Ureter (tissue), 1 donor: ENCODE measurements around the gene NRG3. TPM values are rescaled to one million over a fixed set of nuclear protein-coding genes. Genes with fewer than 3 reads are reported as not detected.

Experiments used
- DNase-seq: peaks from one replicate; pipeline ENCODE4 v3.0.0-alpha.2; 2020; ENCODE audit warnings: low spot score
- total RNA-seq: library from RNA; stranded (reverse); gene quantifications from one replicate; pipeline ENCODE4 v1.2.4, GENCODE V29; 2023
- donor health status: DM: yes; HTN: yes; CAD: no.

NRG3 gene
- total RNA-seq, 1 donor from 2014 or later = 0.57 TPM

DNA sequence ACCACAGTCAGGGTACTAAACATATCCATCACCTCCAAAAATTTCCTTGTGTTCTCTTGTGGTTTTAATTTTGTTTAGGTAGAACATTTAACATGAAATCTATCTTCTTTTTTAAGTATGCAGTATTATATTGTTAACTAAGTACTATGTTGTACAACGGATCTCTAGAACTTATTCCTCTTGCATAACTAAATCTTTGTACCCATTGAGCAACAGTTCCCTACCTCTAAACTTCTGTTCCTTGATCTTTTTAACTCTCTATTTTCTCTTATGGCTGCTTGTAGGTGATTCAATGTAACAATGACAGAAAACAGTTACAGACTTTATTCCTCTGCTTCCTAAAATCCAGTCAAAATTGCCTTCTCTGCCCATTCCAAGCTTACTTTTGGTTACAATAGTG, 9.9 kb downstream of the NRG3 start:
- DNase-seq = no peak

DNA sequence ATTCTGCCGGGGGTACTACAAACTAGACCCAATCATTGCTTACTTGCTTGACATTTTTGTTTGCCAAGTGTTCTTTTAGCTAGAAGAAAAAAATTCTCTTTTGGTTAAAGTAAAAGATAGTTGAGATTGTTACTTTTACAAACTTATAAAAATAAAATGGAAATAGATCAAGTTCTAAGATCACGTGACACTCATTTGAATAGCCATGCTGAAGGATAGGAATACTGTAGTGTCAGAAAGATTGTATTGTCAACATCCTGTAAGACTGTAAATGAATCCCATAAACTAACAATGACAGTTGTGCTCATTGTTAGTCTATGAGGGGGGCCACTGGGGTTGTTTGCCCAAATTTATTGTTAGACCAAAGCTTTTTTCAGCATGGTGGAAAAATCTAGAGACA, 10.5 kb downstream of the NRG3 start:
- no peak for DNase-seq

DNA sequence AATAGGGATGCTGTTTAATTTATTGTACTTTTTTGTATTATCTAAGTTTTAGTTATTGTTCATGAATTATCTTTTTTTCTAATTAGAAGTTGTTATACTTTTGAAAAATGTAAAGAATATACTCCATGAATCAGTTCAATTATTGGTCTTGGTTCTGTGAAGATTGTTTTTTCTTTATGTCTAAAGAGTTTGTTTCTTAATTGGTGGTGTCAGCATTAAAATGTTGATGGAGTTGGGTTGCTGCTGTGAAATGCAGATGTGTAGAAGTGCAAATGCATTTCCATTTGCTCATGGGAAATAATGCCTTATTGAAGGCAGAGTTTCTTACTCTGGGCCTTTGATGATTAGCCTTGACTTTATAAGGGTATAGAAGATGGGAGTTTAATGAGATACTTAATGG, 11.9 kb downstream of the NRG3 start:
- no peak for DNase-seq

DNA sequence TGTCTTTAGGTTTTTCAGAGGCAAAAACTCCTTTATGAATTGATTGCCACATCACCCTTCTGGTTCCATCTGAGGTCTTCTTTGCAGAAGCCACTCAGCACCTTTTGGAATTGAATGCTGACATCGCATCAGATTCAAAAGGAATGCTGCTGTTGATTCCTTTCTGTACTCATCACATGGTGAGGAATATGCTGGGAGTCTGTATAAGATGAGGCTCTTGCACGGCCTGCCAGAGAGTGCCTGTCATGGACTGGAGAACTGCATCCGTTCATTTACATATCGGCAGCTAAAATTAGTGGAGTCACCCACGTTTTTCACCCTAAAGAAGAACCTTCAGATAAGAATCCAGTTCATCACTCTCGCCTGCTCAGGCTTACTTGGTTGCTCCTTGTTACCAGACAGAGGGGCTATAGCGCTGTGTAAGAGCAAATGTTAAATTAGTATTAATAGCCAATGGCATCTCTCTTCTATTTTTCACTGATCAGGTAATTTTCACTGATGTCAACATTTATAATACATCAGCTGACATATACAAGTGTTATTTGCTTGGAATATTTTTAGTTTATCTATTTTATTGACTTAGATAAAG, 14.3 kb downstream of the NRG3 start:
- no peak for DNase-seq

DNA sequence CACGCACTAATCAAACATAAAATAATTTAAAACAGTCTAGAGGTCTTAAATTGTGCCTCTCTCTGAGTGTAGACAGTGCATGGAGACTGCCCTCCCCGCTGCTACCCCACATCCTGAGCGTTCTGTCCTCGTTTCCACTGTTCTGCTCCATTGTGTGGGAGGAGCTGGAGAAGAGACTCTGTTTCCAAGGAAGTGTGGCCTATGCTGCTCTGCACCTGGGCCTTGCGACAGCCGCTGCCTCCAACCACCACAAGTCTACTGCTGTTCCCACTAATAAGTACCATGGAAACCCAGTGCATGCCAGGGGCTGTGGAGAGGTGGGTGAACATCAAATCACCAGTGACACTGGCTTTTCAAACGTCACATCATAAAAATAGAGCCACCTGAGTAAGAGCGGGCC, 19.6 kb downstream of the NRG3 start:
- no peak for DNase-seq

DNA sequence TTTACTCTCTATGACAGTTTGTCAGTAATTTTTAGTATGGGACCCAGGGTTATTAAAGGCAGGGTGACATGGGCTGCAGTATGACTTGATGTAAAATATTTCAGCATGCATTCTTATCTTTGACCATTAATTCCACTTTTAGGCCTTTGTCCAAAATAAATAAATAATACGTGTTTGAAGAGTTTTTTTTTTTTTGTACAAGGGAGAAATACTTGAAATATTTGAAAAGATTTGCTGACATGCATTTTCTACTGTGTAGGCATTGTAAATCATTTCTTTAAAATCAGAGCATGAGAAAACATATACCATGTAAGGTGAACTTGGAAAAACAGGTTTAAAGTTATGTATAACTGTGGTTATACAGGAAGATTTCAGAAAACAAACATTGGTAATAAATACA, 23.5 kb downstream of the NRG3 start:
- no peak for DNase-seq

DNA sequence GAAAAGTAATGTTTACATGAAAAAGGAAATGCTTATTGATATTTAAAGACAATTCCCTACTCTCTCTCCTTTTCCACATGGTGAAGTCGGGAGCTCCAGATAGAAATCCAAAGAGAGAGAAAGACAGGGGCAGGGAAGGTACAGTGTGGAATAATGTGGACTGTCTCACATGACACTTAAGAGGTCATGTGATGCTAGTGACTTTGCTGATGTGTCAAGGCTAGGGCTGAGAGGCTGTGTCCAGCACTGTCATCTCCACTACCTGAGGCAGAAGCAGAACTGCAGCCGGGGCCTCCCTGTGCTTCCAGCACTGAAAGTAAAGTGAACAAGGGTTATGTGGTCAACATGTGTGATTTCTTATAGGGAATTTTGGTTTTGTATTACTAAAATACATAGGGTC, 26.0 kb downstream of the NRG3 start:
- DNase-seq = no peak

DNA sequence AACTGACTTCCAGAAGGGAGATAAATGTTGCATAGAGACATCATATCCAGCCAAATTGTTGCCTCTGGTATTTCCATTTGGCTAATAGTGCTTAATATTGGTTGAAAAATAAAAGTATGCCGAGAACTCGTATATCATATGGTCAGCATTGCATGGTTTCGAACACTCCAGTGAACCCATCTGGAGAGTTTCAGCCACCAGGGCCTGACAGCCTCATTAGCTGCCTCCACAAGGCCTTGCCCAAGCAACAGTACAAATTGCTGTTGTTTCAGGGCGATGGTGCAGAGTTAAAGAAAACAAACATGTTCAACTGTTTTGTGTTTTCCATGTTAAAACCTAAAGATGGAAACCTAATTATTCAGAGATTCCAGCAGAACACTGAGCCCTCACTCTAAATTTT, 28.5 kb downstream of the NRG3 start:
- no peak for DNase-seq

DNA sequence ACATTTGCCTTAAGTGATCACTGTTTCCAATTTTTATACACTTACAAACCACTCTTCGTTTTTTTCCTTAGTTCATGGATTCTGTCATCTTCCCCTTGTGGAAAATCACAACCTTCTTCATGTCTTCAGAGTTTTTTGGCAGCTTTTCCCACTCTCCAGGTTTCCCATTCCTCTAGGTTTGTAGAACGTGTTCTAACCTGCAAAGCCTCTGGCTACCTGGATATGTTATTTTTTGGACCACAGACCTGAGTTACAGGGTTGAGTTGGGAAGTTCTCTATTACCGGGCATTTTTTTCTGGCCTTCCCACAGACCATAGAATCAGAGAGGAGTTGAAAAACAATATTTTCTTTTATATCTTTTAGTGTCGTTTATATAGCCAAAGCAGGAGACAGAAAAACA, 30.2 kb downstream of the NRG3 start:
- DNase-seq = no peak

DNA sequence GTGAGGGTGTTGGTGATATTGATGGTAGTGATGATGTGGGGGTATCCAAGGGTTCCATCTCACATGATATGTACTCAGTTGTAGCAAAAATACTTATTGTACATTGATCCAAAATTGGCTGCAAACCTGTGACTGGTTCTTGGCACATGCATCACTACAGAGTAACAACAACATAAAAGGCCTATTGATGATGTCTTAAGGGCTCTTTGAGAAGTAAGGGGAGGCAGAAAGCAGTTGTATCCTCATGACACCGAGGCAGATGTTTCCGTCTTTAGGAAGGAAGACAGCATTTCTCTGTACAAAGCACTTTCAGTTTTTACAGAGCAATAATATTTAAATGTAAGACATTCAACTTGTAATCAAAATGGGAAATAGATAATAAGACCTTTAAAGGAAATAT, 34.5 kb downstream of the NRG3 start:
- no peak for DNase-seq

DNA sequence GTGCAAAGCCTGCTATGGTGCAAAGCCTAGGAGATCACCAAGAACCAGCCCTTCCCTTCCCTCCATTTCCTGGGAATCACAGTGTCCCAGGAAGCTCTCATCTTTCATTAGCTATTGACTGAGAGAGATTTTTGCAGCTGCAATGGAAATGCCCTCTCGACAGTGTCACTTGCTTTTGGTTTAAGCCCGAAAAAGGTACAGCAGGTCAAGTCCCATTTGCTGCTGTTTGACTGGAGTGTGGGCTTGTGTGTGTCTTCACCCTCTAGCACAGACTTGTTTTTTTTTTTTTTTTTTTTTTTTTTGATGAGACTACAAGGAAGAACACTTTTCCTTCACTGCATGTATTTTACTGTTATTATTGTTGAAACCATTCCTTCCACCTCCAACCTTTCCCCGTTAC, 36.3 kb downstream of the NRG3 start:
- DNase-seq = no peak

DNA sequence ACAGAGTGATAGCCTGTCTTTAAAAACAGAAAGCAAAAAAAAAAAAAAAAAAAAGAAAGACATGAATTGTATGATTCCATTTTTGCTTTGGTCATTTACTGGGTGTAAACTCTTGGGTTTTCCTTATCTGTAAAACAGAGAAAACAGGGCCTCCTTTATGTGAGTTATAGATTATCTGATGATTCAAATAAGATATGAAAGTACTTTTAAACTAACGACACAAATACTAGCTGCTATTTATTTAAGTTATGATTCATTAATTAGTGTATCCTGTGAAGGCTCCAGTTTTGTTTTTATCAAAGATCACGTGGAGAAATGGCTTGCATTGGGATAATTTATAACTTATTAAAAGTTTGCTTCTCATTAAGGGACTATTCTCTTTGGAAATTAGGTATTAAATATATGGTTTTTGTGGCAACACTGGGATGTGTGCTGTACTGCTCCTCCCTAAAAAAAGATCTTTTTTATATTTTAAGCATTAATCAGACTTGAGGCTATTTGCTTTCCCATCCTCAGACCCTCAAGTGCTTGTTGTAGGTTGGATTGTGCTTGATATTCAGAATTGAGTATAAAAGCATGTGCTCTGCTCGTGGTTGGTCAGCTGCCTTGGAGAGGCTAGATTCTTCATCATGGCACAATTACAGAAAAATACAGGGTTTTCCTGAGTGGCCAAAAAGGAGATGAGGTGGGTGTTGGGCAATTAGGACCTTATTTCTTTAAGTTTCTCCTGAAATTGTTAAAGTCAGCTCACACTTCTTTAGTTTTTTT, 39.9 kb downstream of the NRG3 start:
- DNase-seq = no peak

DNA sequence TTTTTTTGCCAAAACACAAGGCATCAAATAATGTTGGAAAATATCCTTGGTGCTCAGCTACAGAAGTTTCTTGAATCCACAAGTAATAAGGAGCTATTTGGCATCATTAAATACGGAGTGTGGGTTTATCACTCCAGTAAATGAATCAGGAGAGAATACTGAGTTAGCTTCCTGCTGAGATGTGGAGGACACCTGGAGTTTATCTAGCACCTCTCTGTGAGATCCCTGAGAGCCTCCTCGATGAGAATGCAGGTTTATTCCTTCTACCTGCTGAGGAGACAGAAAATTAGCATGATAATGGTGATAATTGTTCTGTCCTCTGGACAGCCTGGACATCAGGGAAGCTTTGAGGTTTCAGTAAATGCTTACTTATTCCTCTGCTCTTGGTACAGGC, 40.5 kb downstream of the NRG3 start:
- no peak for DNase-seq

DNA sequence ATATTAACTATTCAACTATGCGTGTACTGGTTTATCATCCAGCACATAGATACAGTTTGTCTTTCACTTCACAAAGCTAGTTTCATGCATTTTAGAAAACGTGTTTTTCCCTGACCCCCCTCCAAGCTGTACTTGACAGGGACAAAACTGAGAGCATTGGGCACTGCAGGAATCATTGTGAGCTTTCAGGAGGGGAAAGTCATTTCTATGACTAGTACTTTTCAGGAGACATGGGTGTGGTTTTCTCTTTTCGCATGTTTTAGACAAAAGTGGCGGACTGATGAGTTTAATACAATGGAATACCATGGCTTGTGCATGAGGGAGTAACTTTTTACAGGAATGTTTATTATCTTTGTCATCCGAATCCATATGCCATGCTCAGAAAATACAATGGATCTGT, 42.7 kb downstream of the NRG3 start:
- no peak for DNase-seq

DNA sequence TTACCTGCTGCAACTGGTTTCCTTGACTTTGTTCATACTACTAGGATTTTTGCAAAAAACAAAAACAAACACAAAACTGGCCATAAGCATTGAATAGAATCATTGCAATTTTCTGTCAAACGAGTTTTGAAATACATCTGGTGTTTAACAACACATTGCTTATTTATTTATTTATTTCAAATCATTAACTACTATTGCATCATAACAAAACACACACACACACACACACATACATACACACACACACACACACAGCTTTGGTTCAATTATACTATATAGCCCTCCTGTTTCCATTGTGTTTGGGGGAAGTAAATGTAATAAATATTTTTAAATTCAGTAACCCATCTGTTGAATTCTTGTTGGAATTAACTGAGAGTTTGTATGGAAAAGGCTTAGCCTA, 43.8 kb downstream of the NRG3 start:
- DNase-seq = no peak

DNA sequence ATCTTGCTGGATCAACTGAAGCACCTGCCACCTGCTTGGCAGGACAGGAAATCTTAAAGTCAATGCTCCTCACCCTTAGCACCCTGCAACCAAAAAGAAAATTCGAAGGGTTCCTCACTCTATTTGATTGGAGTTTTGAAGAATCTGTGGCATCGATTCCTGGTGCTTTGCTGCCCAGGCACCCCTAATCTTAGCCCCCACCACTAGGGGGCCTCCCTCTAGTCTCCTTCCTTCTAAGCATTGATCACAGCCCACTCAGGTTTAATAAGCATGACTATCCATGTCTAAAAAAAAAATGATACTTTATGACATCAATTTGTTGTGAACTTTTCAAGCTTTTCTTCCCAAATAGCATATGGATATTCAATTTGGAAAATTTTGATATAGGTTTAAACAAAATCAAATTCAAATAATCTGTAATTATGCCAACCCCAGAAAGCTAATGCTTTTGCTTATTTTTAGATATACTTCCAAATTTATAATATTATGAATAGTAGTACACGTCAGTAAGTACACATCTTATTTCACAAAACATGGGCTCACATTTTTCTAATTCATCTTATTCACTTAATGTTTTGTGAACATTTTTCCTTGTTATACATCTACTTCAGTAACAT, 45.3 kb downstream of the NRG3 start:
- DNase-seq = no peak

DNA sequence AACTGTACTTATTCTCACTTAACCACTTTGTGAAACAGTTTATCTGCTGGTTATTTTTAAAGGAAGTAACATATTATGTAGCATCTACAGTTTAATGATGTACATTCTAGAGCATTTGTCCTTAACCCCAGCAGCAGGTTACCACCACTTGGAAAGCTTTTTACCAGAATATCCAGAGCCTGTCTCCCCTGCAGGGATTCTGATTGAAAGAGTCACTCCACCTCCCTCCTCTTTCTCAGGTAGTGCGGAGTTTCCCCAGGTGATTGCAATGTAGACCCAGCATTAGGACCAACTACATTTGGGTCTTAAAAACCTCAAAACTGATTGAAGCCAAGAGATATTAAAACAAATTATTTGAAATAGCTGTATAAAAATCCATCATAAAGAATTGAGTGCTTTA, 53.1 kb downstream of the NRG3 start:
- DNase-seq = no peak

DNA sequence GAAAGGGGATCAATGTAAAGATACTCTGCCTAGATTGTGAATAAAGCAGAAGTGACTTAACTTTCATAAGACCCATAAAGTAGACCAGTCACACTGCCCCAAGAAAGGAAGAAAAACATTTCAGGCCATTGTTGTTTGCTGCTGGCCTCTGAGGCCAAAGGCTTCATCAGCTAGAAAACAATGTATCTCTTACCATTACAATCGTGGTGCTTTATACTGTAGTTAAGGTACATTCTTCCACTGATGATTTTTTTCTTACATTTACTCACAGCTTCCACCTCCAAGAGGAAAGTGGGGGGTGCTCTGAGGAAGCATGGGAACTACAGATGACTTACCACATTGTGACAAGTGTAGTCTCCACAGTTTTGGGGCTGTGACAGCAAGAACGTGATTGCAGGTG, 68.6 kb downstream of the NRG3 start:
- no peak for DNase-seq

DNA sequence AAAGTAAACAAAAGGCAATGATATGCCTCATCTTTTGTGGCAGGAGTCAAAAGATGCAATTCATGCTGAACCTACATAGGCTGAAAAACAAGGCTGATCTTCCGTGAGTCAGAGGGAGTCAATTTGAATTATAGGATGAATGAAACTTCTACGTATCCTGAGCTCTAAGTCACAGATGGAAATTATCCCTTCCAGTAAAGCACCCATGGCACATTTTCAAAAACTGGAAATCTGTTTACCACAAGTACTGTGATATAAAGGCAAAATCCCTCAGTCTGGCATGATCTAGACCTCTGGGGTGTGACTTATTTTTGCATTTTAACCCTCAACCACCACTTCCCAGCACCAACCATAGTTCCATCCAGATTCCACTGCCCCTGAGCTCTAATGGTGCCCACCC, 69.6 kb downstream of the NRG3 start:
- no peak for DNase-seq

DNA sequence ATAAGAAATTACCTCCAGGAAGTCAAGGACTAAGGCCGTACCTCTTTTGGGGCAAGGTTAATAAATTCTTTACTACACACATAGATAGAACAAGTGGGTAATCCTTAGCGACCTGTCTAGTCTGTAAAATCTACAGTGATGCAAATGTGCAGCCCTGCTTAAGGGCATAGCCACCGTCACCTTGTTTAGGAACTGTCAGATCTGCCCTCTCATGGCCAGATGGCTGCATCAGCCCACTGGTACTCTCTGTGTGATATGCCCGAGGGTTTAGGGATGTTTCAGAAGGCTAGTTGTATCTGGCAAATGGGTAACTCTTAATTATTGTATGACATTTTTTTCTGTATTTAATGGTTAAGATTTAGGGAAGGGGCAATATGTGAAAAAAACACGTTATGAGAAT, 74.3 kb downstream of the NRG3 start:
- DNase-seq = no peak

DNA sequence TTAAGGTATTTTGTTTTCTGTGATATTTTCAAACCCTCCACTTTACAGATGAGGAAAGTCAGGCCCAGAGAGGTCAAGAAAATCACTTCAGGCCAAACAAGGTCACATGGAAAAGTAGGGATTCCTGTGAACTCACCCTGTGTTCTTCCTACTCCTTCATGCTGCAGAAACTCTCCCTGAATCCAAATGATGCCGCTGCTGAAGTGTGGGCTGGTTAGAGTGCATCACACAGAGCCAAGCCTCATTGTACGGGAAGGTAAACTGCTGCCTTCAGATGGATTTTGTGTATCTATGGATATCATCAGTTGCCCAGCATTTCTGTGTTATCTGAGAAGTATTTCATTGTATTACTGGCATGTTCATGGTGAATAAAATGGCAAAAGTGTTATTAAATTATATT, 75.4 kb downstream of the NRG3 start:
- no peak for DNase-seq

DNA sequence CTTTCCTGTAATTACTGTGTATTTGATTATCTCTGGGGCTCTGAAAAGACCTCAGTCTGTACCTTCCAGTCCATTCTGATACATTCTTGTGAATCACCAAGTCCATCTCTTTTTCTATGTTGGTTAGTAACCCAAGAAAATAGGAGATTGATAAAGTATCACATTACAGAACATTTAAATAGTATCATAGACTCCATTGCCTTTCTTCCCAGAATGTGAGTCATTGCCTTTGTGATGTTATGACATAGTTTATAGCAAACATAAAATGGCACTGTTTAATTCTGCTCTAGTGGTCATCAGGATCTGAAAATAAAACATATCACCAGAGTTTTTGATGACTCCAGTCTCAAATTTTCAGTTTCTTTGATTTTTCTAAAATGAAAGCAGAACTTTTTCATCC, 78.4 kb downstream of the NRG3 start:
- DNase-seq = no peak

DNA sequence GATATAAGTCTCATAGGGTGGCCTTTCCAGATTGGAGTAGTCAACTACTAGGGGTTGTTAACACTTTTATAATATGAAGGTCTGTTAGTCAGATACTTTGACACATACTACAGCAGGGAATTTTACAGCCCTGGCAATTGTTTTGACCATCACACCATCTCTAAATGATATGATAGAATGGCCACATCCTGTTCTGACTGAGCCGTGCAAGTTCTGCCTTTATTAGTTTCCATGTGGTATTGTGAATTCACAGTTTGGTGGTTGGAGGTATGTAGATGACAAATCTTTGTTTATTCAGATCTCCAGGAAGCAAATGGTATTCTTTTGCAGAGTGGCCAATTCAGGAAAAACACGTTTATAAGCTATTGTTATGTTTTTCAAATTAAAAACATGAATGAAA, 83.0 kb downstream of the NRG3 start:
- no peak for DNase-seq

DNA sequence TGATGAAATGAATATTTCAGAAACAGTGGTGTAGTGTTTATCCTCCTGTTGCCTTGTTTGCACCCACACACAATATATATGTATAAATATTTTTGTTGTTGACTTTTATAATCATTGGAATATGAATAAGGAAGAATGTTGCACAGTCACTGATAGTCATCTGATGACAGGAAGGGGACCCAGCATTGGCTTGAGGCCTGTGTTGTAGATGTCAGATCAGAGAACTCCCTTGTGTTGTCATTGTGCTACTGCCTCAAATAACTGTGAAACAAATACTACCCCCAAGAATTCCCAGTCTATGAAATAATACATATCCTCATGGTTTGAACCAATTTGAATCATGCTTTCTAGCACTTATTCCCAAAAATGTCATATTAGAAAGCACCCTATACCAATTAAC, 84.0 kb downstream of the NRG3 start:
- no peak for DNase-seq
